ENCODE data around the gene OAF. TPM values are rescaled to one million over a fixed set of nuclear protein-coding genes. Genes with fewer than 3 reads are reported as not detected.

OAF gene
- total and polyA plus RNA-seq, 9 of the 15 experiments (the other 6 are each of a cell fraction or from before 2014, with no cell fraction given) = 1.1 to 21.6 (median 7.5) TPM

- peak; percentile 74 for TF ChIP-seq TEAD4 (IDR thresholded peaks at IDR 0.05; ENCODE audit: low read length)
- no peak for TF ChIP-seq TEAD4 (CRISPR knock-in tag; IDR thresholded peaks at IDR 0.05; ENCODE audit: borderline replicate concordance)
- TF ChIP-seq NELFE (IDR thresholded peaks at IDR 0.05; ENCODE audit: insufficient read depth, insufficient read length) = no peak
- TF ChIP-seq EWSR1 (IDR thresholded peaks at IDR 0.05; ENCODE audit: borderline replicate concordance, low read depth, partially characterized antibody) = peak; percentile 73
- TF ChIP-seq ETS1 (conservative IDR thresholded peaks at IDR 0.05; ENCODE audit: control insufficient read depth, low read depth, low read length) = peak; percentile 92; the same call in 1 of the 2 replicates
- no peak for TF ChIP-seq ZFPM2 (CRISPR knock-in tag; IDR thresholded peaks at IDR 0.05)
- no peak for TF ChIP-seq CEBPB (tag; IDR thresholded peaks at IDR 0.05)
- TF ChIP-seq, protein P1, sequence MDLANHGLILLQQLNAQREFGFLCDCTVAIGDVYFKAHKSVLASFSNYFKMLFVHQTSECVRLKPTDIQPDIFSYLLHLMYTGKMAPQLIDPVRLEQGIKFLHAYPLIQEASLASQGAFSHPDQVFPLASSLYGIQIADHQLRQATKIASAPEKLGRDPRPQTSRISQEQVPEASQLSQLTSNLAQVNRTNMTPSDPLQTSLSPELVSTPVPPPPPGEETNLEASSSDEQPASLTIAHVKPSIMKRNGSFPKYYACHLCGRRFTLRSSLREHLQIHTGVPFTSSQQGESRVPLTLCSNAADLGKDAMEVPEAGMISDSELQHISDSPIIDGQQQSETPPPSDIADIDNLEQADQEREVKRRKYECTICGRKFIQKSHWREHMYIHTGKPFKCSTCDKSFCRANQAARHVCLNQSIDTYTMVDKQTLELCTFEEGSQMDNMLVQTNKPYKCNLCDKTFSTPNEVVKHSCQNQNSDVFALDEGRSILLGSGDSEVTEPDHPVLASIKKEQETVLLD (IDR thresholded peaks at IDR 0.05) = no peak
- peak; percentile 97 for TF ChIP-seq ZBED1 (IDR thresholded peaks at IDR 0.05)
- peak in 1 of 3 experiments; percentile 58 for TF ChIP-seq YY1 (IDR thresholded peaks at IDR 0.05; ENCODE audit: borderline replicate concordance in 1 of 3, control insufficient read depth in 1 of 3, extremely low read depth in 1 of 3, insufficient read depth in 3 of 3, insufficient read length in 1 of 3, insufficient replicate concordance in 2 of 3, low read depth in 1 of 3, low read length in 2 of 3)
- no peak for TF ChIP-seq HMGN3 (IDR thresholded peaks at IDR 0.05; ENCODE audit: borderline replicate concordance, extremely low read depth, insufficient read length, low read depth, low read length)
- TF ChIP-seq, protein P2, sequence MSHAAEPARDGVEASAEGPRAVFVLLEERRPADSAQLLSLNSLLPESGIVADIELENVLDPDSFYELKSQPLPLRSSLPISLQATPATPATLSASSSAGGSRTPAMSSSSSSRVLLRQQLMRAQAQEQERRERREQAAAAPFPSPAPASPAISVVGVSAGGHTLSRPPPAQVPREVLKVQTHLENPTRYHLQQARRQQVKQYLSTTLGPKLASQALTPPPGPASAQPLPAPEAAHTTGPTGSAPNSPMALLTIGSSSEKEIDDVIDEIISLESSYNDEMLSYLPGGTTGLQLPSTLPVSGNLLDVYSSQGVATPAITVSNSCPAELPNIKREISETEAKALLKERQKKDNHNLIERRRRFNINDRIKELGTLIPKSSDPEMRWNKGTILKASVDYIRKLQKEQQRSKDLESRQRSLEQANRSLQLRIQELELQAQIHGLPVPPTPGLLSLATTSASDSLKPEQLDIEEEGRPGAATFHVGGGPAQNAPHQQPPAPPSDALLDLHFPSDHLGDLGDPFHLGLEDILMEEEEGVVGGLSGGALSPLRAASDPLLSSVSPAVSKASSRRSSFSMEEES (CRISPR knock-in tag; IDR thresholded peaks at IDR 0.05) = no peak
- no peak for TF ChIP-seq PPARD (CRISPR knock-in tag; IDR thresholded peaks at IDR 0.05)
- peak; percentile 64; the same call in 1 of the 2 replicates for TF ChIP-seq THRAP3 (IDR thresholded peaks at IDR 0.05; ENCODE audit: borderline replicate concordance)
- TF ChIP-seq, protein P3, sequence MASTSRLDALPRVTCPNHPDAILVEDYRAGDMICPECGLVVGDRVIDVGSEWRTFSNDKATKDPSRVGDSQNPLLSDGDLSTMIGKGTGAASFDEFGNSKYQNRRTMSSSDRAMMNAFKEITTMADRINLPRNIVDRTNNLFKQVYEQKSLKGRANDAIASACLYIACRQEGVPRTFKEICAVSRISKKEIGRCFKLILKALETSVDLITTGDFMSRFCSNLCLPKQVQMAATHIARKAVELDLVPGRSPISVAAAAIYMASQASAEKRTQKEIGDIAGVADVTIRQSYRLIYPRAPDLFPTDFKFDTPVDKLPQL (IDR thresholded peaks at IDR 0.05; ENCODE audit: extremely low read depth, insufficient read length) = peak; percentile 96
- TF ChIP-seq SMARCB1 (IDR thresholded peaks at IDR 0.05; ENCODE audit: insufficient read length, low read depth) = no peak
- no peak for TF ChIP-seq ZNF12 (CRISPR knock-in tag; IDR thresholded peaks at IDR 0.05)
- peak; percentile 97; the same call in 1 of the 2 replicates for TF ChIP-seq HBP1 (CRISPR knock-in tag; IDR thresholded peaks at IDR 0.05)
Observed at GRCh38 chr11:120236169-120237107, 25.6 kb downstream of the OAF start (continued).

Data from K562 (cell line).